HG03520 (cell line): ENCODE measurements around the gene SF3A1.

Experiments used
- ATAC-seq: cut with Tn5 transposase; IDR thresholded peaks from one replicate; pipeline ENCODE4 v1.9.1; 2021; ENCODE audit warnings: mild to moderate bottlenecking, moderate library complexity; ENCODE audit not compliant: unreplicated experiment

The SF3A1 gene

GRCh38 chr22:30386608-30386959, 29.9 kb upstream of the SF3A1 start:
- ATAC-seq, result no peak

GRCh38 chr22:30385942-30386341, 29.2 kb upstream of the SF3A1 start:
- ATAC-seq, result no peak

- ATAC-seq, result no peak
These were observed 26.4 kb upstream of the SF3A1 start for GRCh38 chr22:30383061-30383460.

GRCh38 chr22:30382340-30382739, 25.6 kb upstream of the SF3A1 start:
- ATAC-seq, result no peak

GRCh38 chr22:30381264-30381663, 24.6 kb upstream of the SF3A1 start:
- no peak for ATAC-seq

GRCh38 chr22:30380011-30380410, 23.3 kb upstream of the SF3A1 start:
- ATAC-seq, result no peak

- ATAC-seq, result no peak
These were observed 18.7 kb upstream of the SF3A1 start for GRCh38 chr22:30375312-30375849.

GRCh38 chr22:30373331-30374325, 16.9 kb upstream of the SF3A1 start:
- ATAC-seq, result no peak

- ATAC-seq, result no peak
These were observed 16.2 kb upstream of the SF3A1 start for GRCh38 chr22:30372915-30373314.

- no peak for ATAC-seq
These were observed 15.3 kb upstream of the SF3A1 start for GRCh38 chr22:30371981-30372380.

GRCh38 chr22:30371321-30371720, 14.6 kb upstream of the SF3A1 start:
- ATAC-seq, result no peak

- ATAC-seq, result no peak
These were observed 14.0 kb upstream of the SF3A1 start for GRCh38 chr22:30370641-30371230.

GRCh38 chr22:30368420-30368819, 11.7 kb upstream of the SF3A1 start:
- ATAC-seq, result no peak

GRCh38 chr22:30365891-30366290, 9.2 kb upstream of the SF3A1 start:
- ATAC-seq, result no peak

GRCh38 chr22:30362651-30363281, 6.1 kb upstream of the SF3A1 start:
- ATAC-seq, result no peak

GRCh38 chr22:30361916-30362650, 5.4 kb upstream of the SF3A1 start:
- no peak for ATAC-seq

- ATAC-seq, result no peak
These were observed 1.8 kb upstream of the SF3A1 start for GRCh38 chr22:30358541-30358940.

- ATAC-seq, result no peak
These were observed 1.0 kb upstream of the SF3A1 start for GRCh38 chr22:30357650-30358215.

- ATAC-seq, result no peak
These were observed 509 bp upstream of the SF3A1 start for GRCh38 chr22:30357236-30357570.

GRCh38 chr22:30354644-30355043, 2.0 kb downstream of the SF3A1 start:
- ATAC-seq, result no peak

GRCh38 chr22:30351226-30351625, 5.5 kb downstream of the SF3A1 start:
- no peak for ATAC-seq
